Mesenteric fat pad (tissue), 1 donor: ENCODE measurements around the gene DHCR7. TPM values are rescaled to one million over a fixed set of nuclear protein-coding genes. Genes with fewer than 3 reads are reported as not detected.

Experiments
- DNase-seq: peaks from one replicate; pipeline ENCODE4 v3.0.0-alpha.2; 2020; ENCODE audit warnings: low spot score
- total RNA-seq: library from RNA; stranded (reverse); fragmentation: NEBNext Ultra II Directional; extraction: Animal tissue kit (Norgen Biotek cat#: 25700); gene quantifications from one replicate; pipeline ENCODE4 v1.2.1, GENCODE V29; 2021
- donor health status: DM: yes; HTN: yes; CAD: no.

The DHCR7 gene
- total RNA-seq, 1 donor from 2014 or later = 26.3 TPM

DNA sequence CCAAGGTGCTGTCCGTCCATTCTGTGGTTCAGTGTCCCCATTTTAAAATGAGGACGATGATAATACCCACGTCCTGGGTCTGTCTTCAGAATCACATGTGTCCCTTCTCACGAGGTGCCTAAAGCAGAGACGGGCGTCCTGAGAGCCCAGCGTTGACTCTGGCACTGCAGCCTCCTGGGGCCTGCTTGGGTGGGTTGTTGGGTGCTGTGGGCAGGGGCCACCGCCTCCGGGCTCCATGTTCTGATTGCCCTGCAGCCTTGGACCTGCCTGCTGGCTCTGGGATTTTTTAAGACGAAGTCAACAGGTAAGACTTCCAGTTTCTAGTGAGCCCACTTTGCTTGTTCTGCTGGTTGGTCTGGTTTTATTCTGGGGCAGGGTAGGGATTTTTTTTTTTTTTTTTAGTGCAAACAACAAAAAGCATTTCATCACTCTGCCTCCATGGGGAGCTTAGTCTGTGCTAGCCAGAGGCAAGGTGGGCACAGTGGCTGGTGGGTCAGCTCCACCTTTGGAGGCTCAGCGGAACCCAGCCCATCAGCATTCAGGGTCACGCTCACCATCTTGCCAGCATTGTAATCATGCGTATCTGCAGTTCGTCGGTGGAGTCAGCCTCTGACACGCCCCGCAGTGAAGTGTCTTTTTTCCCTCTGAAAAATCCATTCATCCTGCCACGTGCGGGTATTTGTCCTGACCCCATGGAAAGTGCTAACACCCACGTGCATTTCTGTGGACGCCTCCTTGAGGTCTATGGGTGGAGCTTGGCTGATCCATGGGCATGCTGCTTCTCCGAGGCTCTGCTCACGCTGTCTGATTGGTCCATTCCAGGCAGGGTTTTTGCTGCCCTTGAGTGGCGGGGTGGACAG, 33.1 kb upstream of the DHCR7 start:
- DNase-seq = no peak

DNA sequence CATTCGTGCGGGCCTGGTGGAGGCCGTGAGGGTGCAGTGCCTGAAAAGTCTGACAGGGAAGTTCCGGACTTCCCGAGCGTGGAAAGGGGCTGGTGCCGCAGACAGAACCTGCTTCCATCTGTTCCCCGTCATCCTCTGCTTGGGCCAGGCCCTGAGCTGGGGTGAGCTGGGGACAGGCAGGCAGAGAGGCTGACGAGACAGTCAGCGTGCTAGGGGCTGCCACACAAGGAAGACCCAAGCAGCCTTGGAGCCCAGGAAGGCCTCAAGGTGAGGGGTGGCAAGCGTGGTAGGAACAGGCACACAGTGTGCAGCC, 30.3 kb upstream of the DHCR7 start:
- DNase-seq = no peak

- DNase-seq = no peak
These were observed 29.7 kb upstream of the DHCR7 start for GRCh38 chr11:71477641-71478527.

GRCh38 chr11:71476926-71477640, 28.9 kb upstream of the DHCR7 start:
- no peak for DNase-seq

- DNase-seq = no peak
These were observed 27.8 kb upstream of the DHCR7 start for GRCh38 chr11:71476031-71476430.

GRCh38 chr11:71474771-71475483, 26.7 kb upstream of the DHCR7 start:
- no peak for DNase-seq

DNA sequence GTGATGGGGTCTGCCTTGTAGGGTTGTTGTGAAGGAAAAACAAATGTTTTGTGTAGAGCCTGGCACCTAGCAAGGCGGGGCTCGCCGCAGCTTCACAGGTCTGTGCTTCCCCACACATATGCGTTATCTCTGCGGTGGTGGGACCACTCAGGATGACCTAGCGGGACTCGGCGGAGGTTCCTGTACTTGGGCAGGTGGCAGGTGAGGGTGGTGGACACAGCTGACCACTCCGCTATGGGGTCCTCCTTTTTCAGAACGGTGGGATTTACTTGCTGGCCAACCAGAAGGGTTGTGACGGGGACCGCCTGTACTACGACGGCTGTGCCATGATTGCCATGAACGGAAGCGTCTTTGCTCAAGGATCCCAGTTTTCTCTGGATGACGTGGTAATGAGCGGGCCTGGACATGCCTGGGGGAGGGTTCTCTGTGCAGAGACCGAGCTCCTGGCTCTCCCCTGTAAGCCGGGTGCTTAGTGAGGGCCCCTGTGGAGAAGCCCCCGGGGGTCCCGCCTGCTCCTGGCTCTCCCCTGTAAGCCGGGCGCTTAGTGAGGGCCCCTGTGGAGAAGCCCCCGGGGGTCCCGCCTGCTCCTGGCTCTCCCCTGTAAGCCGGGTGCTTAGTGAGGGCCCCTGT, 26.1 kb upstream of the DHCR7 start:
- DNase-seq = no peak

- no peak for DNase-seq
These were observed 25.5 kb upstream of the DHCR7 start for GRCh38 chr11:71473793-71474080.

- DNase-seq = no peak
These were observed 25.0 kb upstream of the DHCR7 start for GRCh38 chr11:71472941-71473792.

GRCh38 chr11:71472357-71472885, 24.2 kb upstream of the DHCR7 start:
- DNase-seq = no peak

DNA sequence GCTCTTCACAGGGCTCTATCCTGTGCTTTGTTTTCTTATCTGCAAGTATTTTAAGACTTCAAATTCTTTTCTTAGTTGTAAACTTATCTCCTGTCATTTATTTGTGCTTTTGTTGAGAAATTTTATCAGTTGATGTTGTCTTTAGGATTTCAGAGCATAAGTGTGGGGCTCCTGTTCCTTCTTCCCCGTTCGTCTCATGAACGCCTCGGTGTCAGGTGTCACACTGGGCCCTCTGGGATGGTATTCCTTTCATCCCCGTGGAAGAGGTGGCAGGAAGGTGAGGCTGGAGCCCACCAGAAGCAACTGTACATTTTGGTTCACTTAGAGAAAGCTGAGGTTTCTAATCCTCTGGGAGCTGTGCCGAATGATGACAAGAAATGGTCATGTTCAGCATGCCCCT, 22.8 kb upstream of the DHCR7 start:
- no peak for DNase-seq

GRCh38 chr11:71467164-71467563, 19.0 kb upstream of the DHCR7 start:
- DNase-seq = no peak

DNA sequence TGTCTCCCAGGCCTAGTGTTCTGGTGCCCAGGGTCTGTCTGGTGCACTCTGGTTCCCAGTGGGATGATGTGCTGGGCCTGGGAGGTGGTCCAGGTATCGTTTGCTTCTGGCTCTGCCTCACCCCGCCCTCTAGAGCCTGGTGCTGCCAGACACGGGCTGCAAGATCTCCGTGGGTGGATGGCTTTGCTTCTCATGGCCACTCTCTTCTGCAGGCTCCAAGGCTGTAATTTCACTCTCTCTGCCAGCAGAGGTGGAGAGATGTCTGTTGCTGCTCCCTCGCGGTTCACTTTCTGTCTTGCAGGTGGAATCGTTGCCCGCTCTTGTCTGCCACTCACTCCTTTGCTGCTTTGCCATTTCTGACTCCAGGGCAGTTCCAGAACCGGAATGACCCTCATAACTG, 18.2 kb upstream of the DHCR7 start:
- DNase-seq = no peak

- no peak for DNase-seq
These were observed 16.9 kb upstream of the DHCR7 start for GRCh38 chr11:71465054-71465453.

- DNase-seq = no peak
These were observed 15.4 kb upstream of the DHCR7 start for GRCh38 chr11:71463331-71464211.

DNA sequence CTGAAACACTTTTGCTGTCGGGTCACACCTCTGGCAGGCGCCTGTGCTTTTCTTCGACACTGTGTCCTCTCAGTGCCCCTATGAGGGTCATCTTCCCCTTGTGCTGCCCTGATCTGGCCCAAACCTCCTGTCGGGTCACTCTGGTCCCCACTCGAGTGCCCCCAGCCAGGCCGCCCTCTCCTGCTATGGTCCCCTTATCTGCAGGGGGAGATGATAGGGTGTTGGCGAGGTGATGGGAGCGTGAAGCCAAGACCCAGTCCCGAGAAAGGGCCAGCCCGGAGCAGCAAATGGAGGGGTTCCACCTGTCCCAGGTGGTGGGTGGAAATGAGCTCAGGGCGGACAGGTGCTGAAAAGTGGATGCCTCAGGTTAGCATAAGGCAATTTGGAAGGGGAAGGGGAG, 14.5 kb upstream of the DHCR7 start:
- DNase-seq = no peak

- no peak for DNase-seq
These were observed 13.5 kb upstream of the DHCR7 start for GRCh38 chr11:71461696-71462095.

- DNase-seq = no peak
These were observed 11.7 kb upstream of the DHCR7 start for GRCh38 chr11:71459767-71460320.
